HG03442 (cell line): ENCODE measurements around the gene CENPS.
"Not testable (repeated sequence)": the region's sequence is repeated elsewhere in the genome, so short reads cannot be mapped to it uniquely, and the experiment has no call there.

Experiments used
- ATAC-seq: cut with Tn5 transposase; IDR thresholded peaks from one replicate; pipeline ENCODE4 v1.9.1; 2021; ENCODE audit warnings: mild to moderate bottlenecking, moderate library complexity; ENCODE audit not compliant: unreplicated experiment

CENPS gene

DNA sequence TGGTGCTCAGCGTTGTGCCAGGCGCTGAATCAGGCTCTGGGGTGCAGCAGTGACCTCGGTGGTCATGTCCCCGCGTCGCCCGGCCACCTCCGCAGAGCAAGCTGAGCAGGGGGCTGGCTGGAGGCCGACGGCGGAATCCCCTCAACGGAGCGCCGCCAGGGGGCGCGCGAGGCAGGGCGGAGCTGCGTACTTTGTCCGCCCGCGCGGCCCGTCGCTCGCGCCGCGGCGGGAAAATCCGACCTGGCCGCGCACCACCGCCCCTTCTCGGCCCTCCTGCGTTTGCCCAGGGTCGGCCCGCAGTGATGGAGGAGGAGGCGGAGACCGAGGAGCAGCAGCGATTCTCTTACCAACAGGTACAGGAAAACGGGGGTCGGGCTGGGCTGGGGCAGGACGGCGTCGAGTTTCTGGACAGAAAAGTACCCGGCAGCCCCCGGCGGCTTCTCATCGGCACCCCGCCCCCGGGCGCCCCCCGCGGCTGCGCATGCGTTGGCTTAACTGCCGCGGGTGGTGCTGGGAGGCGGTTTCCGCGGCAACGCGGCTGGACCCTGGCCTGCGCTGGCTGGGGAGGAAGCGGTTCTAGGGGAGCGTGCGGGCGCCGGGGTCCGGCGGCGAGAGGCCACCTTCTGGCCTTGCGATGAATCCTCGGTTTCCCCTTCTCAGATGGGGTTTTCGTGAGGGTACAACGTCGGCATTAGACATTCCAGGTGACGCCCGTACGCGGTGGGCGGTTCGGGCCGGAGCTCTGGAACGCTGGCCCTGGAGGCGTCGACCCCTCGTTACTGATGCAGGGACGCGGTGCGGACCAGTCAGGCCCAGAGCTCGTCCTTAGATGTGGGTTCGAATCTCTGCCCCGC is at the start of gene CENPS:
Gene CENPS, plus strand, starts transcription at position 218 of the 854 bp plus-strand sequence. Its CDS starts 85 bp downstream, at position 303.
- ATAC-seq = peak; percentile 78

GRCh38 chr1:10380594-10381275 is 49.5 kb upstream of the CENPS start:
- no peak for ATAC-seq

DNA sequence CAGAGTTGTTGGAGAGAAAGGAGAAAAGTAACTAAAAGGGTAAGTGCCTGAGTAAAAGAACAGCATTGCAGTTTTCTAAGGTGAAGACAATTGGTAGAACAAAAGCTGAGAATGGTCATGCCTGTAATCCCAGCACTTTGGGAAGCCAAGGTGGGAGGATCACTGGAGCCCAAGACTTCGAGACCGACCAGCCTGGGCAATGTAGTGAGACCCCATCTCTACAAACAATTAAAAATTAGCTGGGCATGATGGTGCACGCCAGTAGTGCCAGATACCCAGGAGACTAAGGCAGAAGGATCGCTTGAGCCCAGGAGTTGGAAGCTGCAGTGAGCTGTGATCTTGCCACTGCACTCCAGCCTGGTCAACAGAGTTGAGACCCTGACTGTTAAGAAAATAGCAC is 46.6 kb upstream of the CENPS start:
- ATAC-seq = no peak

- no peak for ATAC-seq
These were observed 46.0 kb upstream of the CENPS start for GRCh38 chr1:10384219-10384618.

- ATAC-seq = no peak
These were observed 43.2 kb upstream of the CENPS start for GRCh38 chr1:10386761-10387676.

- no peak for ATAC-seq
These were observed 42.4 kb upstream of the CENPS start for GRCh38 chr1:10387677-10388386.

GRCh38 chr1:10388387-10388715 is 41.9 kb upstream of the CENPS start:
- ATAC-seq = no peak

GRCh38 chr1:10389271-10389973 is 40.8 kb upstream of the CENPS start:
- ATAC-seq = no peak

DNA sequence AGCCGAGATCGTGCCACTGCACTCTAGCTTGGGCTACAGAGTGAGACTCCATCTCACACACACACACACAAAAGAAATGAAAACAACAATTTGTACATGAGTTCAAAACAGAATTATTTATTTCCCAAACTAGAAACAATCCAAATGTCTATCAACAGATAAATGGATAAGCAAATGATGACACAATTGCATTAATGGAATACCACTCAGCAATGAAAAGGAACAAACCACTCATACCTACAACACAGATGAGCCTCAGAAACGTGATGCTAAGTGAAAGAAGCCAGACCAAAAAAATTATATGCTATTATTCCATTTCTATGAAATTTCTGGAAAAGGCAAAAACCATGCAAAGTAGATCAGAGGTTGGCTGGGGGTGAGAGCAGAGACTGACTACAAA is 33.4 kb upstream of the CENPS start:
- ATAC-seq = no peak

DNA sequence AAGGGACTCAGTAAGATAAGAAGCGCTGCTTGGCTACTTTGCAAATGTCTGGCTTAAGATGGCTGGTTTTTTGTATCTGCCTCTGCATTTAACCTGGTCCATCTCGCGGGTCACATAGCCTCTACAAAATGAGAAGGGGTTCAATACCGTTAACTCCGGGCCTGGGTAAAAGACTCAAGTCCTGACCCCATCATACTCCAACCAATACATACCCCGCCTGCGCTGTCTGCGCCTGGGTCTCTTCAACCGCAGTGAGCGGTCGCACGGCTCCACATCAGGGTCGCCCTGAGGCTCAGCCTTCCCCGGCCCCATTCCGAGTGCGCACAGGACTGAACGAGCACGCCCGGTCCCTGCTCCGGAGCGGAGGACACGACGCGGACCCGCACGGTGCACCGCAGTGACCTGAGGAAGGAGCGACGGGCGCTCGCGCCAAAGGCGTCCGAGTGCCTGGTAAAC is 31.9 kb upstream of the CENPS start:
- ATAC-seq = no peak

DNA sequence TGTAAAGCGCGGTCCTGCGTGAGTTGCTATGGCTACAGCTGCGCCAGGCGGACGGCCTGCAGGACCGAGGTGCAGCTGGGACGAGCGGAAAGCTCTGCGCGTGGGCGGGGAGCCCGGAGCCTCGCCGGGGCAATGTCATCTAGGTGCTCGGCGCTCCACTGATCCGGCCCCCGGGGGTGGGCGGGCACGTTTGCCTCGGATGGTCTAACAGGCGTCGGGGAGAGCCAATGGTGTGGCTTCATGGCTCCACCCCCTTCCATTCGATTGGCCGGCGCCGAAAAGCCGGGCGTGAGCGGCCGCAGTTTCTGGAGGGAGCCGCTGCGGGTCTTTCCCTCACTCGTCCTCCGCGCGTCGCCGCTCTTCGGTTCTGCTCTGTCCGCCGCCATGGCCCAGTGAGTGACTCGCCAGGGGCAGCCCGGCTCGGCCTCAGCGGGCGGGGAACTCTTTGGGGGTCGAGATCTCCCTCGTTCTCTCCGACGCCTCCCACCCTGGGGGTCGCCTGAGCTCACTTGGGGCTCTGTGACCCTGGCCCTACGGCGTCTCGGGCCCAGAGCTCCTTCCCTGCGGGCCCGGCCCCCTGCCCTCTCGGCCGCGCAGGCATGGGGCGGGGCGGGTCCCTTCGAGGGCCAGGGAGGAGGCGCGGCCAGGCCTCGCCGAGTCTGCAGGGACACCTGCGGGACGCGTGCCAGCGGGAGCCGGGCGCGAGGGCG is 31.3 kb upstream of the CENPS start, which contains the start of gene PGD:
Gene PGD, plus strand, starts transcription at position 331 of the 710 bp plus-strand sequence. Its CDS starts 54 bp downstream, at position 385.
- ATAC-seq = peak; percentile 94

- no peak for ATAC-seq
These were observed 30.7 kb upstream of the CENPS start for GRCh38 chr1:10399444-10399941.

DNA sequence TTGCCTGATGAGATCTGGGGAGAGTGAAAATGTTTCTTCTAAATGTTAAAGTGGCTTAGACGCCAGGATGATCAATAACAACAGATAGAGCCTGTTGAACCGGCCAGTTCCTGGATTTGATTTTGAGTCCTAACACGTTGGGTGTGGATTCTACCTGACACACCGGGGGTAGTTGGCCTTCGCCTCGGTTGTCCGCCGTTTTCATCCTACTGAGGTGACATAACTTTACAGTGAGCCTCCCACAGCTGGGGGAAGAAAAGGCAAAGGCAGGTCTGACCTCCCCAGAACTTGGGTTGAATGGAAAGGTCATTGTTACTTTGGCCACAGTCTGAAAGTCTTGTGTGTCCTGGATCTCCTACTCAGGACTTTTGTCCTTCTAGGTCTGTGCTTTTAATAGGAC is 30.2 kb upstream of the CENPS start:
- ATAC-seq = no peak

DNA sequence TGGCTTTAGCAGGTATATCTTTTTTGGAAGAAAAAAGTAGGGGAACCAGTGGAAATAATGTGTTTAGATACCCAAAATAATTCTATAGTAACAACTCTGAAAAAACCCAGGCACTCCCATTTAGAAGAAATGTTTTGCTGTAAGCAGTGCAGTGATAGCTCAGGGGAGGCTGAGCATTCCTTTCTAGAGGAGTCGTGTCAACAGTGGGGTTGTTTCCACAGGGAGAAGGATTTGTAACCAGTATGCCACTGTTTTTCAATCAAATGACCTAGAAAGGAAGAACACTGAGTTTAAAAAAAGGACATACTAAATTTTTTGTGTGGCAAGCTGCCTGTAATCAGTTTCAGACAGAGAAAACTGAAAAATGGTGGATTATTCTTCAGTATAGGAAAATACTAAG is 29.0 kb upstream of the CENPS start:
- ATAC-seq = no peak

- ATAC-seq = no peak
These were observed 27.4 kb upstream of the CENPS start for GRCh38 chr1:10402729-10403274.

- no peak for ATAC-seq
These were observed 23.0 kb upstream of the CENPS start for GRCh38 chr1:10407201-10407600.

GRCh38 chr1:10415211-10415930 is 14.9 kb upstream of the CENPS start:
- no peak for ATAC-seq

- not testable (repeated sequence) for ATAC-seq
These were observed 14.3 kb upstream of the CENPS start for GRCh38 chr1:10415967-10416366.
